Measurements from ENCODE around the gene AP5B1. TPM values are rescaled to one million over a fixed set of nuclear protein-coding genes. Genes with fewer than 3 reads are reported as not detected.

AP5B1 gene
- total and polyA plus RNA-seq, 2 of the 8 experiments (the other 6 are each of a cell fraction or from before 2014, with no cell fraction given): 7.6 to 10.0 TPM

DNA sequence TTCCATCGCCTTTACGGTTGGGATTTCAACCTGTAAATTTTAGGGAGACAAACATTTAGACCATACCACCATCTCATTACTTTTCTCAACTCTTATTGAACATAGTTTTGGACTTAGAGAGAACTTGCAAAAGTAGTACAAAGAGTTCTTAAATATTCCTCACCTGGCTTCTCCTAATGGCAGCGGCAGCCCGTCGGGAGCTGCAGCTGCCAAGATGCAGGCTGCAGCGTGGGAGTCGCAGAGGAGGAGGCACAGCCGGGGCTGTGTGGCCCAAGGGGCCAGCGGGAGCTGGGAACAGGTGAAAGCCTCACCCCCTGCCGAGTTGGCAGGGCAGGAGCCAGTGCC is 37.1 kb downstream of the AP5B1 start (continued):
- TF ChIP-seq, protein P1, sequence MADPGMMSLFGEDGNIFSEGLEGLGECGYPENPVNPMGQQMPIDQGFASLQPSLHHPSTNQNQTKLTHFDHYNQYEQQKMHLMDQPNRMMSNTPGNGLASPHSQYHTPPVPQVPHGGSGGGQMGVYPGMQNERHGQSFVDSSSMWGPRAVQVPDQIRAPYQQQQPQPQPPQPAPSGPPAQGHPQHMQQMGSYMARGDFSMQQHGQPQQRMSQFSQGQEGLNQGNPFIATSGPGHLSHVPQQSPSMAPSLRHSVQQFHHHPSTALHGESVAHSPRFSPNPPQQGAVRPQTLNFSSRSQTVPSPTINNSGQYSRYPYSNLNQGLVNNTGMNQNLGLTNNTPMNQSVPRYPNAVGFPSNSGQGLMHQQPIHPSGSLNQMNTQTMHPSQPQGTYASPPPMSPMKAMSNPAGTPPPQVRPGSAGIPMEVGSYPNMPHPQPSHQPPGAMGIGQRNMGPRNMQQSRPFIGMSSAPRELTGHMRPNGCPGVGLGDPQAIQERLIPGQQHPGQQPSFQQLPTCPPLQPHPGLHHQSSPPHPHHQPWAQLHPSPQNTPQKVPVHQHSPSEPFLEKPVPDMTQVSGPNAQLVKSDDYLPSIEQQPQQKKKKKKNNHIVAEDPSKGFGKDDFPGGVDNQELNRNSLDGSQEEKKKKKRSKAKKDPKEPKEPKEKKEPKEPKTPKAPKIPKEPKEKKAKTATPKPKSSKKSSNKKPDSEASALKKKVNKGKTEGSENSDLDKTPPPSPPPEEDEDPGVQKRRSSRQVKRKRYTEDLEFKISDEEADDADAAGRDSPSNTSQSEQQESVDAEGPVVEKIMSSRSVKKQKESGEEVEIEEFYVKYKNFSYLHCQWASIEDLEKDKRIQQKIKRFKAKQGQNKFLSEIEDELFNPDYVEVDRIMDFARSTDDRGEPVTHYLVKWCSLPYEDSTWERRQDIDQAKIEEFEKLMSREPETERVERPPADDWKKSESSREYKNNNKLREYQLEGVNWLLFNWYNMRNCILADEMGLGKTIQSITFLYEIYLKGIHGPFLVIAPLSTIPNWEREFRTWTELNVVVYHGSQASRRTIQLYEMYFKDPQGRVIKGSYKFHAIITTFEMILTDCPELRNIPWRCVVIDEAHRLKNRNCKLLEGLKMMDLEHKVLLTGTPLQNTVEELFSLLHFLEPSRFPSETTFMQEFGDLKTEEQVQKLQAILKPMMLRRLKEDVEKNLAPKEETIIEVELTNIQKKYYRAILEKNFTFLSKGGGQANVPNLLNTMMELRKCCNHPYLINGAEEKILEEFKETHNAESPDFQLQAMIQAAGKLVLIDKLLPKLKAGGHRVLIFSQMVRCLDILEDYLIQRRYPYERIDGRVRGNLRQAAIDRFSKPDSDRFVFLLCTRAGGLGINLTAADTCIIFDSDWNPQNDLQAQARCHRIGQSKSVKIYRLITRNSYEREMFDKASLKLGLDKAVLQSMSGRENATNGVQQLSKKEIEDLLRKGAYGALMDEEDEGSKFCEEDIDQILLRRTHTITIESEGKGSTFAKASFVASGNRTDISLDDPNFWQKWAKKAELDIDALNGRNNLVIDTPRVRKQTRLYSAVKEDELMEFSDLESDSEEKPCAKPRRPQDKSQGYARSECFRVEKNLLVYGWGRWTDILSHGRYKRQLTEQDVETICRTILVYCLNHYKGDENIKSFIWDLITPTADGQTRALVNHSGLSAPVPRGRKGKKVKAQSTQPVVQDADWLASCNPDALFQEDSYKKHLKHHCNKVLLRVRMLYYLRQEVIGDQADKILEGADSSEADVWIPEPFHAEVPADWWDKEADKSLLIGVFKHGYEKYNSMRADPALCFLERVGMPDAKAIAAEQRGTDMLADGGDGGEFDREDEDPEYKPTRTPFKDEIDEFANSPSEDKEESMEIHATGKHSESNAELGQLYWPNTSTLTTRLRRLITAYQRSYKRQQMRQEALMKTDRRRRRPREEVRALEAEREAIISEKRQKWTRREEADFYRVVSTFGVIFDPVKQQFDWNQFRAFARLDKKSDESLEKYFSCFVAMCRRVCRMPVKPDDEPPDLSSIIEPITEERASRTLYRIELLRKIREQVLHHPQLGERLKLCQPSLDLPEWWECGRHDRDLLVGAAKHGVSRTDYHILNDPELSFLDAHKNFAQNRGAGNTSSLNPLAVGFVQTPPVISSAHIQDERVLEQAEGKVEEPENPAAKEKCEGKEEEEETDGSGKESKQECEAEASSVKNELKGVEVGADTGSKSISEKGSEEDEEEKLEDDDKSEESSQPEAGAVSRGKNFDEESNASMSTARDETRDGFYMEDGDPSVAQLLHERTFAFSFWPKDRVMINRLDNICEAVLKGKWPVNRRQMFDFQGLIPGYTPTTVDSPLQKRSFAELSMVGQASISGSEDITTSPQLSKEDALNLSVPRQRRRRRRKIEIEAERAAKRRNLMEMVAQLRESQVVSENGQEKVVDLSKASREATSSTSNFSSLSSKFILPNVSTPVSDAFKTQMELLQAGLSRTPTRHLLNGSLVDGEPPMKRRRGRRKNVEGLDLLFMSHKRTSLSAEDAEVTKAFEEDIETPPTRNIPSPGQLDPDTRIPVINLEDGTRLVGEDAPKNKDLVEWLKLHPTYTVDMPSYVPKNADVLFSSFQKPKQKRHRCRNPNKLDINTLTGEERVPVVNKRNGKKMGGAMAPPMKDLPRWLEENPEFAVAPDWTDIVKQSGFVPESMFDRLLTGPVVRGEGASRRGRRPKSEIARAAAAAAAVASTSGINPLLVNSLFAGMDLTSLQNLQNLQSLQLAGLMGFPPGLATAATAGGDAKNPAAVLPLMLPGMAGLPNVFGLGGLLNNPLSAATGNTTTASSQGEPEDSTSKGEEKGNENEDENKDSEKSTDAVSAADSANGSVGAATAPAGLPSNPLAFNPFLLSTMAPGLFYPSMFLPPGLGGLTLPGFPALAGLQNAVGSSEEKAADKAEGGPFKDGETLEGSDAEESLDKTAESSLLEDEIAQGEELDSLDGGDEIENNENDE (IDR thresholded peaks at IDR 0.05; ENCODE audit: insufficient replicate concordance, low read length): no peak
- TF ChIP-seq BRCA1 (IDR thresholded peaks at IDR 0.05; ENCODE audit: low read depth, low read length): no peak
- no peak for TF ChIP-seq KDM1A (IDR thresholded peaks at IDR 0.05; ENCODE audit: borderline replicate concordance, low read length)
